Thyroid gland (tissue), 4 donors: ENCODE measurements around the gene ZNF285. TPM values are rescaled to one million over a fixed set of nuclear protein-coding genes. Genes with fewer than 3 reads are reported as not detected.

Experiments
- DNase-seq, 2 donors: peaks; one replicate each; pipeline ENCODE4 v3.0.0-alpha.2; 2019
- H3K27ac ChIP-seq, 3 donors: fragments of 200-600 bp; sonication (generic); 1 replicate in 2 of 3; 2 replicates in 1 of 3; pipeline ENCODE4 v1.5.1; 2016 to 2019; ENCODE audit warnings: mild to moderate bottlenecking in 1 of 3, moderate library complexity in 1 of 3
- H3K27me3 ChIP-seq: fragments of 200-600 bp; sonication (generic); one replicate; pipeline ENCODE4 v1.5.1; 2019
- H3K36me3 ChIP-seq, 2 donors: fragments of 200-600 bp; sonication (generic); one replicate each; pipeline ENCODE4 v1.5.1; 2016 to 2019
- H3K4me1 ChIP-seq, 2 donors: fragments of 200-600 bp; sonication (generic); one replicate each; pipeline ENCODE4 v1.5.1; 2017 to 2019
- H3K4me3 ChIP-seq, 3 donors: fragments of 200-600 bp; sonication (generic); replicated peaks in 1 of 3; 1 replicate in 2 of 3; 2 replicates in 1 of 3; pipeline ENCODE4 v1.5.1; 2016; ENCODE audit warnings: mild to moderate bottlenecking in 1 of 3
- H3K9me3 ChIP-seq: fragments of 200-600 bp; sonication (generic); one replicate; pipeline ENCODE4 v1.5.1; 2017
- CTCF ChIP-seq, 6 experiments: fragments of 200-600 bp in 3 of 6; fragments of 450-650 bp in 3 of 6; sonication (generic) in 3 of 6; IDR thresholded peaks; one replicate each; pipeline ENCODE4 v1.5.1; 2016 to 2019; ENCODE audit warnings: antibody characterized with exemption in 6 of 6, mild to moderate bottlenecking in 2 of 6, inconsistent platforms in 1 of 6, moderate library complexity in 1 of 6
- POLR2A ChIP-seq, 2 donors: fragments of 450-650 bp; IDR thresholded peaks; one replicate each; pipeline ENCODE4 v1.6.1; 2017; ENCODE audit warnings: antibody characterized with exemption in 2 of 2, mild to moderate bottlenecking in 2 of 2, moderate library complexity in 1 of 2
- WGBS, 2 donors: methylation state at CpG; one replicate each; pipeline ENCODE4 v1.1.5; 2017; 5-methylcytosine and 5-hydroxymethylcytosine counted together
- intact Hi-C: fragments of 100-400 bp; cut with DNase I; formaldehyde crosslinking; loops from one replicate; pipeline ENCODE4 v1.15.1; 2023
- total RNA-seq, 4 donors: library from RNA; depleted of rRNA; stranded (reverse); fragments of >200 nt; gene quantifications; one replicate each; pipeline ENCODE4 v1.2.3, GENCODE V29; 2016

ZNF285 gene
- 1 to 10 TPM; 3.8 to 6.6 (median 5.1) TPM for total RNA-seq

GRCh38 chr19:44401139-44402115, at the start of gene ZNF285:
ZNF285 (minus strand) TSS chr19:44401608; CDS start chr19:44397213, 4,395 bp downstream.
- Histone ChIP-seq H3K9me3 (no peaks in the 10 kb centered on the region), H3K4me3 (peak within 1 kb of the TSS; percentile 13 to 51 (median 34)), H3K4me1 (no peaks in the 10 kb centered on the region), H3K27ac (no peak within 1 kb of the TSS), H3K27me3 (no peaks in the 10 kb centered on the region), H3K36me3 (no peaks in the 10 kb centered on the region)
- peak; percentile 96 to 97 for DNase-seq
- 8 to 10% methylated on average over 30 to 35 of the region's 43 CpGs for WGBS, 2 donors
- TF ChIP-seq POLR2A (IDR thresholded peaks at IDR 0.05) (no peak), CTCF (IDR thresholded peaks at IDR 0.05) (no peak)
- intact Hi-C loops: no loop called here

- Histone ChIP-seq H3K4me1 (peaks cover 9 to 10% of the 10 kb centered on the region in 2 donors), H3K36me3 (no peaks in the 10 kb centered on the region), H3K4me3 (peak within 1 kb of the TSS; percentile 54 to 96 (median 88)), H3K27me3 (no peaks in the 10 kb centered on the region), H3K27ac (no peak within 1 kb of the TSS), H3K9me3 (no peaks in the 10 kb centered on the region)
- WGBS, 2 donors: 2 to 4% methylated on average over 39 to 42 of the region's 45 CpGs
- peak; percentile 94 to 96 for DNase-seq
- TF ChIP-seq CTCF (IDR thresholded peaks at IDR 0.05): no peak
- peak in 1 of 2 donors; percentile 36 for TF ChIP-seq POLR2A (IDR thresholded peaks at IDR 0.05)
- intact Hi-C loops: no loop called here
Observed at GRCh38 chr19:44447916-44448674, 46.7 kb upstream of the ZNF285 start, which contains the start of gene ZNF229. ZNF229 (minus strand) TSS chr19:44448472; CDS start chr19:44442847, 5,625 bp downstream.

- Histone ChIP-seq H3K27ac (no peak overlapping the region), H3K4me3 (no peak overlapping the region), H3K4me1 (no peaks in the 10 kb centered on the region), H3K27me3 (no peaks in the 10 kb centered on the region), H3K9me3 (no peaks in the 10 kb centered on the region), H3K36me3 (peaks cover 0 to 21% of the 10 kb centered on the region in 2 donors)
- WGBS, 2 donors: 82 to 93% methylated on average over 3 of the region's 3 CpGs
- DNase-seq: no peak
- intact Hi-C loops: no loop called here
- no peak for TF ChIP-seq POLR2A (IDR thresholded peaks at IDR 0.05)
- TF ChIP-seq CTCF (IDR thresholded peaks at IDR 0.05): no peak
Observed at GRCh38 chr19:44438441-44438840, 37.0 kb upstream of the ZNF285 start.

DNA sequence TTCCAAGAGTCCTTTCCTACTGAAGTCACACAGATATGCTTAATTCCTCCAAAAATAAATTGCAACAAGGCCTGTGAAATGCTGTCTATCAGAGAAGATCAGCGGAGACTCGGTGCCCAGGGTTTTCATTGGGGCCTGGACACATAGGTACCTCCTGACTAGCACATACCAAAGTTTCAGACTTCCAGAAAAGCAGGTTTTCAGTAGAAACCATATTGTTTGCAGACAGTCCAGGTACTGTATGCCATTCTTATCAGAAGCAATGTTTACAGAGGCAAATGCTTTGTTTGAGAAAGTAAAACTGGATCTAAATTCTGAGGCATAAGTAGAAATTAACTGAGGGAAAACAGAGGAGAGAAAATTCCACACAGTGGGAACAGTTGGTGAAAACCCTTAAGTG, 34.0 kb upstream of the ZNF285 start:
- H3K9me3 ChIP-seq: no peaks in the 10 kb centered on the region
- no peak for DNase-seq
- H3K4me3 ChIP-seq: no peak overlapping the region
- TF ChIP-seq CTCF (IDR thresholded peaks at IDR 0.05) (no peak), POLR2A (IDR thresholded peaks at IDR 0.05) (no peak)
- no peaks in the 10 kb centered on the region for H3K4me1 ChIP-seq
- no peaks in the 10 kb centered on the region for H3K27me3 ChIP-seq
- WGBS, 2 donors: 93 to 95% methylated on average over 2 of the region's 2 CpGs
- H3K36me3 ChIP-seq: peaks cover 14 to 24% of the 10 kb centered on the region in 2 donors
- H3K27ac ChIP-seq: no peak overlapping the region
- intact Hi-C loops: no loop called here
